ENCODE data around the gene CD109.
"Not testable (repeated sequence)": the region's sequence is repeated elsewhere in the genome, so short reads cannot be mapped to it uniquely, and the experiment has no call there.

Gene CD109

DNA sequence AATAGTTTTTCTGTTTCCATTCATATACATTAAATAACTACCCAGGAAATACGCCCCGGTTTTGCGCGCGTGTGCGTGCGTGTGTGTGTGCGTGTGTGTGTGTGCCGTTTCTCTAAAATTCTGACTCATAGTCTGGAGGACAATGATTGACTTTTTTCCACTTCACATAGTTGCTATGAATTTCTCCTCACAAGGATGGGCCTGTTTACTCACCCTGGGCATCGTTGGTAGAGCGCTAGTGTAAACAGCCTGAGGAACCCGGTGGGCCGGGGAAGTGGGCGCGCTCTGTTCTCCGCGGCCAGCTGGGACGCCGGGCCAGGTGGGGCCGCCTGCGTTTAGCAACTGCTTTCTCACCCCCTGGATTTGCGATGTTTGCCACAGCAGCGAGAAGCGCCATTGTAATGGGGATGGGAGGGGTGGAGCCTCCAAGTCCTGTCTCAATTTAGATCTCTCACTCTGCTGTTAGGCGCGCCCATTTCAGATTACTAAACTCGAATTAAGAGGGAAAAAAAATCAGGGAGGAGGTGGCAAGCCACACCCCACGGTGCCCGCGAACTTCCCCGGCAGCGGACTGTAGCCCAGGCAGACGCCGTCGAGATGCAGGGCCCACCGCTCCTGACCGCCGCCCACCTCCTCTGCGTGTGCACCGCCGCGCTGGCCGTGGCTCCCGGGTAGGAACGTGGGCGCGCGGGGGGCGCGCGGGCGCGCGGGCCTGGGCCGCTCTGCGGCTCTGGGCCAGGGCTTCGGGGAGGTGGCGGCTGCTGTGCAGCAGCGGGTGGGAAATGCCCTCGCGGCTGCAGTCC, at the start of gene CD109:
Gene CD109, plus strand, starts transcription at position 585 of the 803 bp plus-strand sequence. Its CDS starts 13 bp downstream, at position 598.
- peak in 2 of 3 experiments; percentile 67 to 73 for DNase-seq

DNA sequence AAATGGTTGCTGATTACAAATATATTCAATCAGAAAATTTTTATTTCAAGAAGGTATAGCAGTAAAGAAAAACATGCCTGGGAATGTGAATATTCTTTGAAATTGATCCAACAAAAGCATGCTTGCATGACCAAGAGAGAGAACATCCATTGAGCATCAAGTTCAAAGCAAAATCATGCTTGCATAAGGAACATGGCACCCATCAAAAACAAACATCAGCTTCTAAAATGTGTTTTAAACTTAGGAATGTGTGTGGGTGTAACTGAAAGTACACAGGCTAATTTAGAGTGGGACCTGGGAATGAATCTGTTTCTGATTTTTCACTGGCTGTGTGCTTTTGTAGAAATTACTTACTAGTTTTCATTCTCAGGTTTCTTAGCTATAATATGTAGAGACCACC, 47.8 kb upstream of the CD109 start:
- no peak for DNase-seq

GRCh38 chr6:73649783-73650182, 46.2 kb upstream of the CD109 start:
- DNase-seq: no peak

- DNase-seq: peak; percentile 37 to 75 (median 74)
Measured at GRCh38 chr6:73652637-73653570, 43.1 kb upstream of the CD109 start.

- peak; percentile 93 to 97 (median 95) for DNase-seq
Measured at GRCh38 chr6:73653571-73654424, 42.2 kb upstream of the CD109 start, which contains the start of gene SLC17A5. Gene SLC17A5, minus strand, starts transcription at chr6:73653992. Its CDS starts 106 bp downstream, at chr6:73653886.

DNA sequence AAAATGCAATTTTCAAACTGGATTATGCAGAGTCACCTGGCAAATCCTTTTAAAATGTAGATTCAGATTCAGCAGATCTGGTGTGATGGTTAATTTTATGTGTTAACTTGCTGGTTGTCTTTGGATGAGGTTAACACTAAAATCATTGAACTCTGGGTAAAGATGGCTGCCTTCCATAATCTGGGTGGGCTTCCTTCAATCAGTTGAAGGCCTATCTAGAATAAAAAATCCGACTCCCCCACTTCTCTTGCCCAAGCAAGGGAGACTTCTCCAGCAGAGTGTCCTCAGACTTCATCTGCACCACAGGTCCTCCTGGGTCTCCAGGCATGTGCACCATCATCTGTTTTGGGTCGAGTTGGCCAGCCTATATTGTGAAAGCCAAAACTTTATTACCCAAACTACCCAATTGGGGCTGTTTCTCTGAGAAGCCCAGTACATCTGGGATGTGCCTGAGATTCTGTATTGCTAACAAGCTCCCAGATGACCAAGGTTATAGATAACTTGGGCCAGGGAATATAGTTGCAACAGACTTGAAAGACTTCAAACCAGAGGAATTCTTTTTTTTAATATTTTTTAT, 40.6 kb upstream of the CD109 start:
- no peak for DNase-seq

- DNase-seq: no peak
Measured at GRCh38 chr6:73656531-73657145, 39.4 kb upstream of the CD109 start.

GRCh38 chr6:73657201-73657600, 38.8 kb upstream of the CD109 start:
- DNase-seq: no peak

DNA sequence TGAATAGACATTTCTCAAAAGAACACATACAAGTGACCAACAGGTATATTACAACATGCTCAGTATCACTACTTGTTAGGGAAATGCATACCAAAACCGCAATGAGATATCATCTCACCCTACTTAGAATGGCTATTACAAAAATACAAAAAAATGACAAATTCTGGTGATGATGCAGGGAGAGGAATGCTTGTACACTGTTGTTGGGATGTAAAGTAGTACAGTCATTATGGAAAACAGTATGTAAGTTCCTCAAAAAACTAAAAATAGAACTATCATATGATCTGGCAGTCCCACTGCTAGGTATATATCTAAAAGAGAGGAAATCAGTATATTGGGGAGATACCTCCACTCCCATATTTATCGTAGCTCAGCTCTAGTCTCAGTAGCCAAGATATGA, 31.3 kb upstream of the CD109 start:
- no peak for DNase-seq

DNA sequence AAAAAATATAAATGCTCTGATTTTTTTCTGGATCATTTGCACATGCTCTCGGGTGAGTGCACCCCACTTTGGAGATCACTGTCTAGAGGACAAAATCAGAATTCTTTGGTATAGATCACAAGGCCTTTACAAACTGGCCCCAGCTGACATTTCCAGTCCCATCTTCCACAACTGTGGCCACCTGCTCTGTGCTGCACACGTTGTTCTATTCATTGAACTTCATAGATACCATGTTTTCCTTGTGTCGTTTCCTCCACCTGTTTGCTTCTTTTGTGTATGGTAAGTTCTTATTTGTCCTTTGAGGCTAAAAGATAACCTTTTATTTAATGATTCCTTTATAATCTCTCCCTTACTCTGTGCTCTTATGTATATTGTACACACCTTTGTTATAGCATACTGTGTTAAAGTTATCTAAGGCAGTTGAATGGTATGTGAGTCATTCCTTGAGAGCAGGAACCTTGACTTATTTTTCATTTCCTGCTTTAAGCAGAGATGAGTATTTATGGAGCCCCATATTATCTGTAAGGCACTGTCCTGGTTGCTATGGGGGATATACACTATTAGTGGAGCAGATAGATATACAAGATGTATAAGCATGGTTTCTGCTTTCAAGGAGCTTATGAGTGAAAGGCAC, 30.2 kb upstream of the CD109 start:
- peak in 1 of 3 experiments; percentile 32 for DNase-seq

DNA sequence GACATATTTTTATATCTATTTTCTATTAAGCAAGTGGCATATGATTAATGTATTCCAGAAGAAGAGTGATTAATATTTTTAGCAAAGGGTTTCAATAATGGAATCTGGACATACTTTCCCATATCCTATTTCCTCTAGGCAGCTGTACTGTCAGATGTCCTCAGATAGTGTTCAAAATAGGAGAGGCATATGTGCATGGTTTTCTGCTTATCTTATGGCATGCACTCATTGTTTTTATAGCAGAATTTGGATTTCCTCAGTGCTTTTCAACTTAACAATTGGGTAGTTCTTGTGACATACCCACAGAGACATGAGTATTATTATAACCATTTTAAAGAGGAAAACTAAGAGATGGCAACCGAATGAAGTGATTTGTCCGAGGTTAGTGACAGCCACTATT, 29.6 kb upstream of the CD109 start:
- DNase-seq: no peak

DNA sequence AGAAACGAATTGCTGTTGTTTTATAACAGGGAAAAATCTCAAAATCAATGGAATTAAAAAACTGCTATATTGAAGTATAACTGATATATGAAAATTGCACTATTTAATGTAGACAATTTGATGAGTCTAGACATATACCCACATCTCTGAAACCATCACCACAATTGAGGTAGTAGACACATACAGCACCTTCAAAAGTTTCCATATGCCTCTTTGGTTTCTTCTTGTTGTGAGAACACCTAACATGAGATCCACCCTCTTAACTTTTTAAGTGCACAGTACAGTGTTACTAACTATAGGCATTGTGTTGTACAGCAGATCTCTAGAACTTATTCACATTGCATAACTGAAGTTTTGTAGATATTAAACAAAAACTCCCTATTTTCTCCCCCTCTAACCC, 28.2 kb upstream of the CD109 start:
- no peak for DNase-seq

DNA sequence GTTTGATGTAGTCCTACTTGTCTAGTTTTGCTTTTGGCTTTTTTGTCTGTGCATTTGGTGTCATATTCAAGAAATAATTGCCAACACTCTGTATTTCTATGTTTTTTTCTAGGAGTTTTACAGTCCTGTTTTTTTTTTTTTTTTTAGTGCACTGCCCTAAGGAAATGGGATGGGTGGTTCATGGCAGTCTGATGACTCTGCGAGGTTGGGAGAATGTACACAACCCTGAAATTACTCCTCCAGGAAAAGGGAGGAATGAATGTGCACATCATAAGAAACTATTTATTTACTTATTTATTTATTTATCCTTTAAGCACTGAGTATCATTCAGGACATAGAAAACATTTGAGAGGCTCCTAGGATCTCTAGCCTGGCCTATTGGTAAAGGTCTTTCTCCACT, 27.0 kb upstream of the CD109 start:
- no peak for DNase-seq

DNA sequence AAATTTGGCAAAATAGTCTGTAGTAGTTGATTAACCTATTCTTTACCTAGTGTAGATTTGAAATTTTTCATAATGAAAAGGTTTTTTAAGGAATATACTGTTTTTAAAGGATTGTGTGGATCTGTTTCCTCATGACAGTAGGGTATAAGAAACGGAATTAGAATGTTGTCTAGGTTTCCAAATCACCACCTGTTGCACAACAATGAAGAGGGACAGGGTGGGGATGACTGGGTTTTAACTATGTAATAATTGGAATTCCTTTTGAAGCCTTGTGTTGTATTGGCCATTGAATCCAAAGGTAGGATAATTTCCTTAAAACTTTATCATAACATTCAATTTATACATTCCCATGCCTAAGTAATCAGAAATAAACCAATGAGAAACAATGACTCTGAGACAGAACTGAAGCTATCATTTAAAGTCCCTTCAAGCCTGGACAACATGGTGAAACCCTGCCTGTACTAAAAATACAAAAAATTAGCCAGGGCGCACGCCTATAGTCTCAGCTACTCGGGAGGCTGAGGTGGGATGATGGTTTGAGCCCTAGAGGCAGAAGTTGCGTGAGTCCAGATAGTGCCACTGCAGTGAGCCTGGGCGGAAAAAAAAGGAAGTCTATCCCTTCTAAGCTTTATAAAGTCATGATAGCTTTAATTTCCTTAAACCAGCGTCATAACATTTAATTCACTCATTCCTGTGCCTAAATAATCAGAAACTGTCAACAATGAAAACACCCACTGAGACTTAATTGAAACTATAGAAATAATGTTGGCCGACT, 23.9 kb upstream of the CD109 start:
- DNase-seq: no peak

GRCh38 chr6:73675466-73676098, 20.4 kb upstream of the CD109 start:
- peak; percentile 50 to 84 (median 71) for DNase-seq

DNA sequence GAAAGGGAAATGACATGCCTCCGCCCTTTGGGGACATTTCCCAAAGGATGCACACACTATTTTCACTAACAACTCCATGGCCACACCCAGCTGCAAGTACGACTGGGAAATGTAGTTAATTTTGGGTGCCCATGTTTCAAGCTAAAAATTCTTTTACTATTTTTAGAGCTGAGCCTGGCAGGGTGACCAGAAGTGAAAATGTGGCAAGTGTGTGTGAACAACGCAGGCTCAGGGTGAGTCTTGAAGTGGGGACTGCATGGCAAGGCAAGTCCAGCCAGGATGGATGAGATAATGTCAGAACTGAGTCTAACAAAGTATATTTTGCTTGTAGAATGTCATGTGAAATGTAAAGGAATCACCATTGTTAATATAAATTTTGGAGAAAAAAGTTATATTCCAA, 17.0 kb upstream of the CD109 start:
- DNase-seq: no peak

GRCh38 chr6:73679846-73680245, 16.2 kb upstream of the CD109 start:
- DNase-seq: not testable (repeated sequence)

DNA sequence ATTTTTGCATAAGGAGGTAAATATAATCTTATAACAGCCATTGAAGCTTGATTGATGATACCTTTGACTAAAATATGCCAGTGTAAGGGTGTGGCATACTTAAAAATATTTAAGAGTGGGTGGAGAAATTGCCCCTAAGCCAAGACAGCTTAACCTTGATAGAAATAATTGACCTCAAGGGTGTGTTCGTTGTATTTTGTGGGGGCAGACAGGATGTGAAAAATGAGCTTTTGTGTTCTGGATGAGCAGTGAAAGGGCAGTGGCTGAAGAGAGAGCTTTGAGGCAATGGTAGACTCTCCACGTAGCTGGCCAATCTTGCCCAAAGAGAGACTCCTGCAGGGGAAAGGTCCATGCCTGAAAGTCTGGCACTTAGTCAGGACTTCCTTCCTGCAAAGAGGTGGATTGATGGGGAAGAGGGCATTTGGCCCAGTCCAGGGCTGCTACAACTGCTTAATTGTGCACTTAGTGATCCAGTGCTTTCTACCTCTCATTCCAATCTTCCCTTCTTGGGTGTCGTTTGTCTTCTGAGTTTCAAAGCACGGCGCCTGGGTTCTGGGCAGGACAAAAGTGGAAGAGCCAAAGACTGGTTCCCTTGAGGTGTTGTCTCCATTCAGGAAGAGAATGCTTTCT, 15.6 kb upstream of the CD109 start:
- DNase-seq: no peak

DNA sequence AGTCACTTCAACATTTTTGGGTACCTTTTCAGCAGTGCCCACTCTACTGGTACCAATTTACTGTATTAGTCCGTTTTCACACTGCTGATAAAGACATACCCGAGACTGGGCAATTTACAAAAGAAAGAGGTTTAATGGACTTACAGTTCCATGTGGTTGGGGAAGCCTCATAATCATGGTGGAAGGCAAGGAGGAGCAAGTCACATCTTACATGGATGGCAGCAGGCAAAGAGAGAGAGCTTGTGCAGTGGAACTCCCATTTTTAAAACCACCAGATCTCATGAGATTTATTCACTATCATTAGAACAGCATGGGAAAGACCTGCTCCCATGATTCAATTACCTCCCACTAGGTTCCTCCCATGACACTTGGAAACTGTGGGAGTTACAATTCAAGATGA, 12.4 kb upstream of the CD109 start:
- not testable (repeated sequence) for DNase-seq

Measured in NCI-H1417 (cell line).